ENCODE data around the gene RPL3. TPM values are rescaled to one million over a fixed set of nuclear protein-coding genes. Genes with fewer than 3 reads are reported as not detected.
"Not testable (repeated sequence)": the region's sequence is repeated elsewhere in the genome, so short reads cannot be mapped to it uniquely, and the experiment has no call there.

Gene RPL3
- total and polyA plus RNA-seq, 8 donors: 1,199 to 2,659 (median 1,706) TPM

DNA sequence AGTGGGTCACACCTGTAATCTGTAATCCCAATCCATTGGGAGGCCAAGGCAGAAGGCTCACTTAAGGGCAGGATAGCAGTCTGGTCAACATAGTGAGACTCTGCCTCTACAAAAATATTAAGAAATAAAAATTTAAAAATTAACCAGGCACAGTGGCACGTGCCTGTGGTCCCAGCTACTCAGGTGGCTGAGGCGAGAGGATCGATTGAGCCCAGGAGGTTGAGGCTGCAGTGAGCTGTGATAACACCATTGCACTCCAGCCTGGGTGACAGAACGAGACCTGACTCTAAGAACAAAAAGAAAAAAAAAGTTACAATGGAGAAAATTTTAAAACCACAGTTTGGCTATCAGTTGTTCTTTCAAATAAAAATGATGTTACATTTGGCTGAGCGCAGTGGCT, 17.0 kb upstream of the RPL3 start:
- no peak overlapping the region for H3K4me3 ChIP-seq
- DNase-seq: peak in 1 of 6 donors; percentile 44
- peak overlapping the region in 3 of 4 donors; percentile 15 to 80 (median 36) for H3K27ac ChIP-seq
- no peaks in the 10 kb centered on the region for H3K27me3 ChIP-seq
- TF ChIP-seq, protein P1, sequence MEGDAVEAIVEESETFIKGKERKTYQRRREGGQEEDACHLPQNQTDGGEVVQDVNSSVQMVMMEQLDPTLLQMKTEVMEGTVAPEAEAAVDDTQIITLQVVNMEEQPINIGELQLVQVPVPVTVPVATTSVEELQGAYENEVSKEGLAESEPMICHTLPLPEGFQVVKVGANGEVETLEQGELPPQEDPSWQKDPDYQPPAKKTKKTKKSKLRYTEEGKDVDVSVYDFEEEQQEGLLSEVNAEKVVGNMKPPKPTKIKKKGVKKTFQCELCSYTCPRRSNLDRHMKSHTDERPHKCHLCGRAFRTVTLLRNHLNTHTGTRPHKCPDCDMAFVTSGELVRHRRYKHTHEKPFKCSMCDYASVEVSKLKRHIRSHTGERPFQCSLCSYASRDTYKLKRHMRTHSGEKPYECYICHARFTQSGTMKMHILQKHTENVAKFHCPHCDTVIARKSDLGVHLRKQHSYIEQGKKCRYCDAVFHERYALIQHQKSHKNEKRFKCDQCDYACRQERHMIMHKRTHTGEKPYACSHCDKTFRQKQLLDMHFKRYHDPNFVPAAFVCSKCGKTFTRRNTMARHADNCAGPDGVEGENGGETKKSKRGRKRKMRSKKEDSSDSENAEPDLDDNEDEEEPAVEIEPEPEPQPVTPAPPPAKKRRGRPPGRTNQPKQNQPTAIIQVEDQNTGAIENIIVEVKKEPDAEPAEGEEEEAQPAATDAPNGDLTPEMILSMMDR (IDR thresholded peaks at IDR 0.05): no peak
- peak; percentile 4 to 49 (median 20) for ATAC-seq
- intact Hi-C loops (cut with DNase I): no loop called here
- H3K36me3 ChIP-seq: no peaks in the 10 kb centered on the region
- peaks cover 12 to 38% (median 31%) of the 10 kb centered on the region in 3 donors for H3K4me1 ChIP-seq
- 31 to 32% methylated on average over 5 of the region's 5 CpGs for WGBS, 2 donors
- no peaks in the 10 kb centered on the region for H3K9me3 ChIP-seq
- FAIRE-seq: no peak

DNA sequence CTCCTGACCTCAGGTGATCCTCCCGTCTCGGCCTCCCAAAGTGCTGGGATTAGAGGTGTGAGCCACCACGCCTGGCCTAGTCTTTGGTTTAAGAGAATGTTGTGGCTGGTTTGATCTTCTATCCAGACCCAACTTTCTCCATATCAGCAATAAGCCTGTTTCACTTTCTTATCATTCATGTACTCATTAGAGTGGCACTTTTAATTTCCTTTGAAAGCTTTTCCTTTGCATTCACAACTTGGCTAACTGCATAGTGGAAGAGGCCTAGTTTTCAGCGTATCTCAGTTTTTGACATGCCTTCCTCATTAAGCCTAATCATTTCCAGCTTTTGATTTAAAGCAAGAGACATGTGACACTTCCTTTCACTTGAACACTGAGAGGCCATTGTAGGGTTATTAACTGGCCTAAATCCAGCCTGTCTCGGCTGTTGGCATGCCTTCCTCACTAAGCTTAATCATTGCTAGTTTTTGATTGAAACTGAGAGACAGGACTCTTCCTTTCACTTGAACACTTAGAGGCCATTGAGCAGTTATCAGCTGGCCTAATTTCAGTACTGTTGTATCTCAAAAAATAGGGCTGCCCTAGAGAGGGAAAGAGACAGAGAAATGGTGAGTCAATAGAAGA, 13.1 kb upstream of the RPL3 start:
- 25 to 32% methylated on average over 5 of the region's 5 CpGs for WGBS, 2 donors
- Histone ChIP-seq H3K36me3 (no peaks in the 10 kb centered on the region), H3K27me3 (no peaks in the 10 kb centered on the region), H3K9me3 (no peaks in the 10 kb centered on the region), H3K4me1 (peaks cover 12 to 41% (median 33%) of the 10 kb centered on the region in 3 donors), H3K27ac (peak overlapping the region in 3 of 4 donors; percentile 38 to 80 (median 77)), H3K4me3 (no peak overlapping the region)
- DNase-seq: peak in 3 of 6 donors; percentile 47 to 68 (median 65)
- TF ChIP-seq, protein P1 (IDR thresholded peaks at IDR 0.05): no peak
- ATAC-seq: peak; percentile 65 to 83 (median 78)
- no peak for FAIRE-seq
- intact Hi-C loops (cut with DNase I): no loop called here

DNA sequence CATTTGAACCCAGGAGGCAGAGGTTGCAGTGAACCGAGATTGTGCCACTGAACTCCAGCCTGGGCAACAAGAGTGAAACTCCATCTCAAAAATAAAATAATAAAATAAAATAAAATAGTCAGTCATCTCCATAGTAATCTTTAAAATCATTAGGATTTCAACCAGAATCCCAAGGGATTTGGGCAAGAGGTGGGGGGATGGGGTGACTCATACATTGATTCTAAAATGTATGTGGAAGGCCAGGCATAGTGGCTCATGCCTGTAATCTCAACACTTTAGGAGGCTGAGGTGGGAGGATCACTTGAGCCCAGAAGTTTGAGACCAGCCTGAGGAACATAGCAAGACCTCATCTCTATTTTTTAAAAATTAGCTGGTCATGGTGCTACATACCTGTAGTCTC, 11.1 kb upstream of the RPL3 start:
- H3K36me3 ChIP-seq: not testable (repeated sequence)

DNA sequence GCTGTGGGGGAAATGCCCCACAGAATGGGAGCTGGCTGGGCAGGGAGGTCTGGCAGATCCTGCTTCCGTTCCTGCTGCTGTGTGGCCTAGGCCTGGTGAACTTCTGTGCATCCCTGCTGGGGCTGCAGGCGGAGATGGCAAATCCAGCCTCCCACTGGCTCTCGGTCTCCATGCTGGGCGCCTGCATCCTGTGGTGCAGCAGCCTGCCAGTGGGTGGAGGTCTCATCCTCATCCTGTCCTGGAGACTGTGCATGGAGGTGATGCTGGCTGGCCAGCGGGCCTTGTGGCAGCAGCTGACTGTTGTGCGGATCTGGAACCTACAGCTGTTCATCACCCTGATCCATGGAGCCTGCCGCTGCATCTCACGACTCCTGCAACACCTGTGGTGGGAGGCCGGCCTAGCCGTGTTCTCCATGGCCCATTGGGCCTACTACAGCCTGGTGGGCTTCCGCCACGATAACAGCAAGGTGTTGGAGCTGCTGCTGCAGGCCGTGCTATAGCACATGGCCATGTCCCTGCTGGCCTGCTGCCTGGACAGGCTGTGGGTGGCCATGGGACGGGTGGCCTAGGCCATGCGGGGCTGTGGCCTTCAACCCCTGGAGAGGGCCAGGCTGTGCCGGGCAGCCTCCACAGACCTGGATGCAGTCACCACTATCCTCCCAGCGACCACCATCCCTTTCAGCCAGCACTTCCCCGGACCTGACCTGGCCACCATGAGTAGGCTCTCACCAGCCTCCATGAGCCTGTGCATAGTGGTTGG, 8.8 kb upstream of the RPL3 start:
- 80 to 93% methylated on average over 18 of the region's 18 CpGs for WGBS, 2 donors

More for the DNA sequence above, 11.1 kb upstream of the RPL3 start:
- H3K9me3 ChIP-seq; ATAC-seq; DNase-seq; H3K27ac ChIP-seq; H3K4me3 ChIP-seq; intact Hi-C loops (cut with DNase I); H3K27me3 ChIP-seq; FAIRE-seq: not testable (repeated sequence)
- 96 to 100% methylated on average over 1 of the region's 1 CpG for WGBS, 2 donors
- H3K4me1 ChIP-seq: peaks cover 12 to 30% (median 29%) of the 10 kb centered on the region in 3 donors

DNA sequence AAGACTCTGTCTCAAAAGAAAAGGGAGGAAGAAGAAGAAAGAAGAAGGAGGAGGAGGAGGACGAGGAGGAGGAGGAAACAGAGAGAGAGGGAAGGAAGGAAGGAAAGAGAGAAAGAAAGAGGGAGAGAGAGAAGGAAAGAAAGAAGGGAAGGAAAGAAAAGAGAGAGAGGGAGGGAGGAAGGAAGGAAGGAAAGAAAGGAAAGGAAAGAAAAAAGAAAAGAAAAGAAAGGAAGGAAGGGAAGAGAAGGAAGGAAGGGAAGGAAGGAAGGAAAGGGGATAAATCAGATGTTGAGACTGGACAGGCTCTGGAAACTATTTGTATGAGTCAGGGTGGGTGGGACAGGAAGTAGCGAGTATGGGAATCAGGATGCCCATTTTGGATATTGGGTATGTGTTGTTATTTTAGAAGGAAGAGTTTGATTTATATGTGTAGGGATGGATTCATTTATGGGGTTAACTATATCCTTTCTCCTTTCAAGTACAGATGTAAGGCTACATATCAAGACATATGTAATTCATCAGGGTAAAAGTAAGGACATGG, 6.0 kb upstream of the RPL3 start:
- Histone ChIP-seq H3K27me3 (no peaks in the 10 kb centered on the region), H3K4me3 (no peak overlapping the region), H3K36me3 (no peaks in the 10 kb centered on the region), H3K4me1 (no peaks in the 10 kb centered on the region), H3K9me3 (no peaks in the 10 kb centered on the region), H3K27ac (no peak overlapping the region)
- ATAC-seq (no peak), DNase-seq (no peak), FAIRE-seq (no peak)
- TF ChIP-seq, protein P1 (IDR thresholded peaks at IDR 0.05): no peak
- WGBS, 2 donors: 77 to 78% methylated on average over 2 of the region's 2 CpGs
- intact Hi-C loops (cut with DNase I): no loop called here

More for the DNA sequence above, 8.8 kb upstream of the RPL3 start:
- Histone ChIP-seq H3K4me3 (no peak overlapping the region), H3K36me3 (no peaks in the 10 kb centered on the region), H3K27me3 (no peaks in the 10 kb centered on the region), H3K4me1 (peaks cover 0 to 20% (median 14%) of the 10 kb centered on the region in 3 donors), H3K27ac (no peak overlapping the region), H3K9me3 (no peaks in the 10 kb centered on the region)
- ATAC-seq: no peak
- intact Hi-C loops (cut with DNase I): no loop called here
- FAIRE-seq: no peak
- DNase-seq: no peak
- TF ChIP-seq, protein P1 (IDR thresholded peaks at IDR 0.05): no peak

DNA sequence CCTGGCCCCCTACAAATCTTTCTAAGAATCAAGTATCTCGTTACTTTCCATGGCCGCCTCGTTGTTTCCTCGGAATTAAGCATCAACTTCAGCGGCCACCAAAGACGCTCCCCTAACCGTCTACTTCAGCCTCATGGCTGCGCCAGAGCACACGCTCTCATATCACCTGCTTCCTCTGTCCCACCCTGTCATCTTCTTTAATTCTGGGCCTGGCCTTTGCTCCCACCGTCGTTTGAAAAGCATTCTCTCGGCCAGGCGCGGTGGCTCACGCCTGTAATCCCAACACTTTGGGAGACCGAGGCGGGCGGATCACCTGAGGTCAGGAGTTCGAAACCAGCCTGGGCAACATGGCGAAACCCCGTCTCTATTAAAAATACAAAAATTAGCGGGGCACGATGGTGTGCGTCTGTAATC, 1.2 kb upstream of the RPL3 start:
- intact Hi-C loops (cut with DNase I); ATAC-seq; FAIRE-seq; DNase-seq; H3K9me3 ChIP-seq; H3K27me3 ChIP-seq: not testable (repeated sequence)
- Histone ChIP-seq H3K4me1 (peaks cover 0 to 19% (median 14%) of the 10 kb centered on the region in 3 donors), H3K4me3 (peak overlapping the region in 2 of 4 donors; percentile 57 to 72), H3K27ac (peak overlapping the region; percentile 92 to 100 (median 96)), H3K36me3 (peaks cover 3 to 16% (median 8%) of the 10 kb centered on the region in 3 donors)
- WGBS, 2 donors: 89 to 91% methylated on average over 24 of the region's 24 CpGs

Data from pancreas (tissue), 10 donors.